ENCODE data around the gene GALE. TPM values are rescaled to one million over a fixed set of nuclear protein-coding genes. Genes with fewer than 3 reads are reported as not detected.
A peak's percentile ranks its signal among the peaks of the same experiment; 100 is the strongest.

Gene GALE
- total and polyA plus RNA-seq, 2 of the 13 experiments (the other 11 are each of a cell fraction or from before 2014, with no cell fraction given) = 85.2 to 88.4 TPM

GRCh38 chr1:23777979-23778814 is 22.4 kb downstream of the GALE start, which contains the start of gene PITHD1 (continued):
- TF ChIP-seq ZNF691 (CRISPR knock-in tag; IDR thresholded peaks at IDR 0.05; ENCODE audit: borderline replicate concordance, low read depth) = peak; percentile 80; the same call in 1 of the 2 replicates
- peak; percentile 18; the same call in 1 of the 2 replicates for TF ChIP-seq RXRA (CRISPR knock-in tag; IDR thresholded peaks at IDR 0.05)
- TF ChIP-seq ATF2 (CRISPR knock-in tag; IDR thresholded peaks at IDR 0.05) = peak; percentile 64; the same call in 1 of the 2 replicates
- TF ChIP-seq ZNF17 (CRISPR knock-in tag; IDR thresholded peaks at IDR 0.05) = no peak
- peak; percentile 80; the same call in 1 of the 2 replicates for TF ChIP-seq BORCS8-MEF2B (CRISPR knock-in tag; IDR thresholded peaks at IDR 0.05)
- peak; percentile 13; the same call in 1 of the 2 replicates for TF ChIP-seq SNAPC5 (CRISPR knock-in tag; IDR thresholded peaks at IDR 0.05; ENCODE audit: borderline replicate concordance)
- peak; percentile 15; the same call in 1 of the 2 replicates for TF ChIP-seq FOXM1 (CRISPR knock-in tag; IDR thresholded peaks at IDR 0.05)
- TF ChIP-seq SIN3B (IDR thresholded peaks at IDR 0.05; ENCODE audit: low read length) = peak; percentile 65
- TF ChIP-seq ZNF597 (CRISPR knock-in tag; IDR thresholded peaks at IDR 0.05) = 0 out of 2 replicates have a peak, but pooled peaks have one; percentile 25
- TF ChIP-seq PHF5A (CRISPR knock-in tag; IDR thresholded peaks at IDR 0.05; ENCODE audit: low read depth, unreplicated experiment) = no peak
- TF ChIP-seq GRHL1 (CRISPR knock-in tag; conservative IDR thresholded peaks at IDR 0.05) = no peak
- TF ChIP-seq SOX5 (CRISPR knock-in tag; IDR thresholded peaks at IDR 0.05; ENCODE audit: borderline replicate concordance) = peak; percentile 48; the same call in 1 of the 2 replicates
- no peak; the same call in 1 of the 2 replicates for TF ChIP-seq TBX3 (IDR thresholded peaks at IDR 0.05; ENCODE audit: borderline replicate concordance)
- peak; percentile 22; the same call in 1 of the 2 replicates for TF ChIP-seq ZFP90 (CRISPR knock-in tag; IDR thresholded peaks at IDR 0.05; ENCODE audit: borderline replicate concordance)
- peak; percentile 79 for TF ChIP-seq ZNF558 (CRISPR knock-in tag; IDR thresholded peaks at IDR 0.05; ENCODE audit: borderline replicate concordance)
- TF ChIP-seq CC2D1A (CRISPR knock-in tag; IDR thresholded peaks at IDR 0.05) = no peak
- peak; percentile 68; the same call in 1 of the 2 replicates for TF ChIP-seq ZNF776 (CRISPR knock-in tag; IDR thresholded peaks at IDR 0.05)
- TF ChIP-seq HMG20B (CRISPR knock-in tag; conservative IDR thresholded peaks at IDR 0.05) = no peak
- TF ChIP-seq TERF1 (CRISPR knock-in tag; IDR thresholded peaks at IDR 0.05) = no peak
- TF ChIP-seq ZNF432 (CRISPR knock-in tag; IDR thresholded peaks at IDR 0.05; ENCODE audit: borderline replicate concordance) = no peak
